GM18505 (cell line): ENCODE measurements around the gene VAMP8.
"Not testable (repeated sequence)": the region's sequence is repeated elsewhere in the genome, so short reads cannot be mapped to it uniquely, and the experiment has no call there.

Experiments used
- ATAC-seq: cut with Tn5 transposase; IDR thresholded peaks from one replicate; pipeline ENCODE4 v1.9.1; 2021; ENCODE audit not compliant: unreplicated experiment
- POLR2A ChIP-seq: IDR thresholded peaks from 4 replicates; pipeline ENCODE4 v1.6.1; 2011; ENCODE audit warnings: borderline replicate concordance; ENCODE audit not compliant: insufficient read depth, insufficient read length; ENCODE audit errors: extremely low read depth

Gene VAMP8

DNA sequence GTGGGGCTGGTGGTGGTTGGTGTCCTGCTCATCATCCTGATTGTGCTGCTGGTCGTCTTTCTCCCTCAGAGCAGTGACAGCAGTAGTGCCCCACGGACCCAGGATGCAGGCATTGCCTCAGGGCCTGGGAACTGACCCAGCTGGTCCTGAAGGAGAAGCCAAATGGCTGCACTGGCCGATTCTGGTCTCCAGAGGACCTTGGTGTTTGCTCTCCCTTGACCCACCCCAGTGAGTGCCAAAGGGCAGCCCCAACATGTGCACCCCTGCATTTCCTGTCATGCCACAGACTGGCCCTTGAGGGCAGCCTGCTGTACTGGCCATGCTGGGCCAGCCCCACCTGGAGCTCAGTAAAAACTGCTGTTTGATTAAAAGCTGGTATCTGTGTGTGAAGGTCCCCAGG lies 15.6 kb downstream of the VAMP8 start:
- no peak for TF ChIP-seq POLR2A
- no peak for ATAC-seq

DNA sequence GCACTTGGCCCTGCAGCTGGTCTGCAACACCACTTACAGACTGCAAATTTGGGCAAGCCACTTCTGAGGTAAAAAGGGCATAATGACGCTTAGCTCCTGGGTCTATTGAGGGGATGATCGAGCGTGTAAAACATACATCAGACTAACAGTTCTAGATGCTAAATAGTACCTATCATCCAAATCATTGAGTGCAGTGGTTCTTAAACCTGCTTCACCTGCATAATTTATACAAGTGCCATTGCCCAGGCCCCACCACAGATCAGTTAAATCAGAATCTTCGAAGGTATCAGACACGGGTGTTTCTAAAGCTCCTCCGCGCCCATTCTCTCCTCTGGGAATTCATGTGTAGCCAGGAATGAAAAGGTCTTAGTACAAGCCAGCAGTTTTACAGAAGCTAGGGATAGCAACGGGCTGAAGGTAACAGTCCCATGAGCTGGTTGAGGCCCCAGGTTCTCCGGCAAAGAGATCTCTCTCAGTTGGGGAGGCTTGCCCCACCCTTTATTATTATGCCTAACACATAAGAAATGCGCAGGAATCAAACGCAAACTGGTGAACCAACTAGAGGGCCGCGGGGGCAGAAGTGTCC lies 17.4 kb downstream of the VAMP8 start:
- ATAC-seq = no peak
- TF ChIP-seq POLR2A = peak; percentile 17

GRCh38 chr2:85595301-85596025 lies 18.1 kb downstream of the VAMP8 start, which contains the start of gene RNF181:
RNF181 (plus strand) TSS chr2:85595745; CDS start chr2:85595764, 19 bp downstream.
- ATAC-seq = peak; percentile 96
- peak; percentile 95 for TF ChIP-seq POLR2A

DNA sequence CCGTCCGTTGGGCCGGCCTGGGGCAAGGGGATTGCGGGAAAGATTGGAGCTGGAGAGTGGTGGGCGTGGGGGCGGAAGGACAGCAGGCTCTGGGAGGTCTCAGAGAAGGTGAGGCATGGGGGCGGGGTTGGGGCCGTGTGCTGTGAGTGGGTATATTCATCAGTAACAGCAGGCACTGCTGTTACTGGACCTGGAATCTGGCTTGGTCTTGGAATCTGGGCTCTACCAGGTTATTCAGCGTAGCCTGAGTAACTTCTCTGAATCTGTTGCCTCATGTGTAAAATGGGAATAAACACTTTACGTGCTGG lies 18.6 kb downstream of the VAMP8 start:
- no peak for TF ChIP-seq POLR2A
- ATAC-seq = no peak

DNA sequence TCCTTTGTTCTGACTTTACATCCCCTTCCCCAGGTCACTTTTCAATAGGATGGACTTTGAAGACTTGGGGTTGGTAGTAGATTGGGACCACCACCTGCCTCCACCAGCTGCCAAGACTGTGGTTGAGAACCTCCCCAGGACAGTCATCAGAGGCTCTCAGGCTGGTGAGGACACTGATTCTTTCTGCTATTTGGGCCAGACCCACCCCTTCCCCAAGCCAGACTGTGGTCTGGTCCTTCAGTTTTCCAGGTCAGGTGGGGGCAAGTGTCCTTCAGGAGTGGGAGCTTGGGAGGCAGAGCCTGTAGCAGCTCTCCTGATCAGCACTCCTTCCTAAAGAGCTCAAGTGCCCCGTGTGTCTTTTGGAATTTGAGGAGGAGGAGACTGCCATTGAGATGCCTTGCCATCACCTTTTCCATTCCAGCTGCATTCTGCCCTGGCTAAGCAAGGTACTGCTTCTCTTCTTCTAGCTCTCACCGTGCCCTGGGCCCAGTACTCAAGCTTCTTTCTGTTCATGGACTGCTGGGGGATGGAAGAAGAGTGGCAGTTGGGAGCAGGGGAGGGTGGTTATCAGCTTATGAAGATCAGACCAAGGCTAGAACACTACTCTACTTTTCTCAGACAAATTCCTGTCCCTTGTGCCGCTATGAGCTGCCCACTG lies 19.2 kb downstream of the VAMP8 start:
- no peak for ATAC-seq
- no peak for TF ChIP-seq POLR2A

GRCh38 chr2:85597241-85597640 lies 19.9 kb downstream of the VAMP8 start:
- no peak for ATAC-seq
- TF ChIP-seq POLR2A = no peak

GRCh38 chr2:85598594-85599340 lies 21.4 kb downstream of the VAMP8 start:
- no peak for TF ChIP-seq POLR2A

GRCh38 chr2:85599468-85600234 lies 22.3 kb downstream of the VAMP8 start:
- TF ChIP-seq POLR2A = no peak

More at GRCh38 chr2:85598594-85599340, 21.4 kb downstream of the VAMP8 start:
- ATAC-seq = no peak

DNA sequence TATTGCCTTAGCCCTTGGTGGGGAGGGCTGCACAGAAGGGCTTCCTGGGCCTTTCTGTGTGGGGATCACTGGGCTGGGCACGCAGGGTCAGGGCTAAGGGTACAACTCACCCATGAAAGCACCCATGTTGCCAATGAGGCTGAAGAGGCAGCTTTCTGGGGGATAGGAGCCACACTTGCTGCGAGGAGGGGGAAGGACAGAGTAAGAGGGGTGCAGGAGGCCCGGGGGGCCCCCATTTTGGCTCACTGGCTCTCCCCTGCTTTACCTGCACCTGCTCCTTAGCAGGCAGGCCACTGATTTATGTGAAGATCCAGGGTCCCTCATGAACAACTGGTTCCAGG lies 22.8 kb downstream of the VAMP8 start:
- ATAC-seq = no peak

More at GRCh38 chr2:85599468-85600234, 22.3 kb downstream of the VAMP8 start:
- no peak for ATAC-seq

GRCh38 chr2:85600951-85601770 lies 23.8 kb downstream of the VAMP8 start:
- ATAC-seq = no peak
- no peak for TF ChIP-seq POLR2A

More for the DNA sequence above, 22.8 kb downstream of the VAMP8 start:
- no peak for TF ChIP-seq POLR2A

- TF ChIP-seq POLR2A = no peak
- peak; percentile 43 for ATAC-seq
Measured at GRCh38 chr2:85601771-85602475, 24.5 kb downstream of the VAMP8 start.

DNA sequence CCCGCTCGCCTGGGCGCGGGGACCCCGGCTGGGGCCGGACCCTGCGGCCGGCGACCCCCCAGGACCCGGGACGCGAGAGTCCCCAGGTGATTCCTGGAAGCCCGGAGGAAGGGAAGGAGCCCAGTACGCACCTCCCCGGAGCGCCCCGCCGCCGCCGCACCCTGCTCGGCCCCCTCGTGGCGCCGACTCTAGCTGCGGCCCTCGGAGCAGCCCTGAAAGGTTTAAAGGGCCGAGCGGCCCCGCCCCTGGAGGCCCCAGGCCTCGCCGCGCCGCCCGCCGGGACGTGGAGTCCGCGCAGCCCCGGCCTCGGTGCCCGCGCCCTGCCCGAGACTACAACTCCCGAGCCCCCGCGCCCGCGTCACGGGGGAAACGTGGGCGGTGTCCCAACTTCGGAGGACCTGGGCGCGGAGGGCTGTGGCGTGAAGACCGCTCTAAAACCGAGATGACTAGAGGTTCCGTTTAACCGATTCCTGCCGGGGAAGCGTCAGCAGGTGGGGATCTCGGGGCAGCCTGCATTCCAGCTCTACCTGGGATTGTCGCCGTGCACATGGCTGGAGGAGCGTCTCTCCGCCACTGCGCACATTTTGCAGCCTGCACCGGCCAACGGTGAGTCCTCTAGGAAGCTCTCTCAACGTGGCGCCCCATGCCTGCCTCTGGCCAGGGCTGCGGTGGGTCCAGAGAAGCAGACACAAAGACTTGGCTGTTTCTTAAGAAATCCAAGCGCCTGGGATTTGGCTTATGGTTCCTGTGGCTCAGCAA lies 25.3 kb downstream of the VAMP8 start, which contains the start of gene TMEM150A:
Gene TMEM150A, minus strand, starts transcription at position 223 of the 759 bp plus-strand sequence. CDS start 750 bp downstream, outside the sequence.
- peak; percentile 71 for TF ChIP-seq POLR2A
- peak; percentile 95 for ATAC-seq

DNA sequence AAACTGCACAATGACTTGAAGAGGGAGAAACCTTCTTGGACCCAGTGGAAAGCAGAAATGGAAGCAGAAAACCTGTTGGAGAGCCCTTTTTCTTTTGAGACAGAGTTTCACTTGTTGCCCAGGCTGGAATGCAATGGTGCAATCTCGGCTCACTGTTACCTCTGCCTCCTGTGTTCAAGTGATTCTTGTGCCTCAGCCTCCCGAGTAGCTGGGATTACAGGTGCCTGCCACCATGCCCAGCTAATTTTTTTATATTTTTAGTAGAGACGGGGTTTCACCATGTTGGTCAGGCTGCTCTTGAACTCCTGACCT lies 26.7 kb downstream of the VAMP8 start:
- ATAC-seq = not testable (repeated sequence)
